ENCODE measurements around the gene ARAP2. TPM values are rescaled to one million over a fixed set of nuclear protein-coding genes. Genes with fewer than 3 reads are reported as not detected.

ARAP2 gene
- total and polyA plus RNA-seq, 8 donors, result 4.3 to 35.2 (median 6.0) TPM

DNA sequence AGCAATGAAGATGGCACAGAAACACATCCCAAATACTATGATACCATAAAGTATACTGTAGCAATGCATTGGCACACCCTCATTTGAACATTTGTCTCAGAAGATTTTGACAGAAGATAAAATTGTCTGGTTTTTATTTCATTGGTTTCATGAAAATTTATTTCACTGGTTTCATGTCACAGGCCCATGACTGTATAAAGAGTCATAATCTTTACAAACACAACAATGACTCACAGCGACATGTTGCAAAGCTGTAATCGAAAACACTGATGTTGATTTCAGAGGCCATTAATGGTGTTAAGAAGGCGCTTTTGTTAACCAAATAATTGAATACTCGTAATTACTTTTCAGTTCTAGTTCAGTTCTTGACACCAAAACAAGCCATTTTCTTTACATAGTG lies 29.0 kb upstream of the ARAP2 start:
- intact Hi-C loops (cut with DNase I), result no loop called here
- ATAC-seq, result no peak
- H3K4me1 ChIP-seq, result no peaks in the 10 kb centered on the region
- no peak overlapping the region for H3K4me3 ChIP-seq
- no peaks in the 10 kb centered on the region for H3K9me3 ChIP-seq
- no peaks in the 10 kb centered on the region for H3K27me3 ChIP-seq
- TF ChIP-seq, protein P1, sequence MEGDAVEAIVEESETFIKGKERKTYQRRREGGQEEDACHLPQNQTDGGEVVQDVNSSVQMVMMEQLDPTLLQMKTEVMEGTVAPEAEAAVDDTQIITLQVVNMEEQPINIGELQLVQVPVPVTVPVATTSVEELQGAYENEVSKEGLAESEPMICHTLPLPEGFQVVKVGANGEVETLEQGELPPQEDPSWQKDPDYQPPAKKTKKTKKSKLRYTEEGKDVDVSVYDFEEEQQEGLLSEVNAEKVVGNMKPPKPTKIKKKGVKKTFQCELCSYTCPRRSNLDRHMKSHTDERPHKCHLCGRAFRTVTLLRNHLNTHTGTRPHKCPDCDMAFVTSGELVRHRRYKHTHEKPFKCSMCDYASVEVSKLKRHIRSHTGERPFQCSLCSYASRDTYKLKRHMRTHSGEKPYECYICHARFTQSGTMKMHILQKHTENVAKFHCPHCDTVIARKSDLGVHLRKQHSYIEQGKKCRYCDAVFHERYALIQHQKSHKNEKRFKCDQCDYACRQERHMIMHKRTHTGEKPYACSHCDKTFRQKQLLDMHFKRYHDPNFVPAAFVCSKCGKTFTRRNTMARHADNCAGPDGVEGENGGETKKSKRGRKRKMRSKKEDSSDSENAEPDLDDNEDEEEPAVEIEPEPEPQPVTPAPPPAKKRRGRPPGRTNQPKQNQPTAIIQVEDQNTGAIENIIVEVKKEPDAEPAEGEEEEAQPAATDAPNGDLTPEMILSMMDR (IDR thresholded peaks at IDR 0.05), result no peak
- H3K36me3 ChIP-seq, result no peaks in the 10 kb centered on the region
- H3K27ac ChIP-seq, result no peak overlapping the region
- DNase-seq, result no peak

DNA sequence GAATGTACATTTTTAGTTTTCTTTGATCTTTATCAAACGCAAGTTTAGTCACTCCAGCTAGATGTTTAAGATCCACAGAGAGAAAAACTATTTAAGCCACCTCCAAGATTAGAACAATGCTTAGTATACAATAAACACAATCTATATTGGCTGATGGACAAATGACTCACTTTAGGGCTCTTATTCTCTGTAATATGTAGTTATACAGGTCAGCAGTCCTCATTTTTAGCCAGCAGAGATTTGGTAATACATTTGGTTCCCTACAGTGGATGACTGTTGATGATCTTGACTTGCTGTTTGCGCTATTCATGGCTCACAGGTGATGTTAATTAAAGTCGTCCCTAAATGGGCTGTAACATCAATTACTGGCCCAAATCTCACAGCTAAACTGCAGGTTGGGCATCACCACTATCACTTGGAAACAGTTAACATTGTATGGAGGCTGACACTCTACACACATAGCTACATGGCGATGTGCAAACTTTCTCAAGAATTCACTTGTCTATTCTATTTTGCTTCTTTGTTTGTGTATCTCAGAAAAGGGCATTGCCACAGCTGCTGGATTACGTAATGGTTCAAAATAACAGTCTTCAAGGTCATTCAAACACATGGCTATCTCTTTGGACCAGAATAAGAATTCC lies 25.3 kb upstream of the ARAP2 start:
- DNase-seq (no peak), ATAC-seq (no peak)
- H3K27ac ChIP-seq, result no peak overlapping the region
- intact Hi-C loops (cut with DNase I), result no loop called here
- no peak overlapping the region for H3K4me3 ChIP-seq
- H3K27me3 ChIP-seq, result no peaks in the 10 kb centered on the region
- peaks cover 0 to 3% of the 10 kb centered on the region in 2 donors for H3K4me1 ChIP-seq
- H3K36me3 ChIP-seq, result no peaks in the 10 kb centered on the region
- TF ChIP-seq, protein P1 (IDR thresholded peaks at IDR 0.05), result no peak
- no peaks in the 10 kb centered on the region for H3K9me3 ChIP-seq

DNA sequence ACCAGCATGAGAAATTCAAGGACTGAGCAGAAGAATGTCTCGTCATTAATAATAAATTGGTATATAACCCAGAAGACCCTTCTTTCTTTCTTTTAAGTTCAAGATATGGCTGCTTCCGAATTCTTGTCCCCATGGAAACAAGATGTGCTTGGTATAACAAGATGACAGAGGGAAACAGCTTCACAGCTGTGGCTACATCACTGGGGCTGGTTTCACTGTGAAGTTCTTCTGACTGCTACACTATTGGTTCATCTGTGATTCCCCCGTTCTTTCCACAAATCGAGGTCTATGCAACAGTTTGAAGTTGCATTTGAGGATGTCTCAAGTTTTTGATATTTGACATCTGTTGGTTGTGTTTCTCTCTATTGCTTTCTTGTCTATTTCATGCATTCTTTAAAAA lies 24.8 kb upstream of the ARAP2 start:
- intact Hi-C loops (cut with DNase I), result no loop called here
- ATAC-seq, result no peak
- no peaks in the 10 kb centered on the region for H3K27me3 ChIP-seq
- H3K36me3 ChIP-seq, result no peaks in the 10 kb centered on the region
- peaks cover 0 to 3% of the 10 kb centered on the region in 2 donors for H3K4me1 ChIP-seq
- H3K27ac ChIP-seq, result no peak overlapping the region
- H3K9me3 ChIP-seq, result no peaks in the 10 kb centered on the region
- TF ChIP-seq, protein P1 (IDR thresholded peaks at IDR 0.05), result no peak
- no peak for DNase-seq
- H3K4me3 ChIP-seq, result no peak overlapping the region

DNA sequence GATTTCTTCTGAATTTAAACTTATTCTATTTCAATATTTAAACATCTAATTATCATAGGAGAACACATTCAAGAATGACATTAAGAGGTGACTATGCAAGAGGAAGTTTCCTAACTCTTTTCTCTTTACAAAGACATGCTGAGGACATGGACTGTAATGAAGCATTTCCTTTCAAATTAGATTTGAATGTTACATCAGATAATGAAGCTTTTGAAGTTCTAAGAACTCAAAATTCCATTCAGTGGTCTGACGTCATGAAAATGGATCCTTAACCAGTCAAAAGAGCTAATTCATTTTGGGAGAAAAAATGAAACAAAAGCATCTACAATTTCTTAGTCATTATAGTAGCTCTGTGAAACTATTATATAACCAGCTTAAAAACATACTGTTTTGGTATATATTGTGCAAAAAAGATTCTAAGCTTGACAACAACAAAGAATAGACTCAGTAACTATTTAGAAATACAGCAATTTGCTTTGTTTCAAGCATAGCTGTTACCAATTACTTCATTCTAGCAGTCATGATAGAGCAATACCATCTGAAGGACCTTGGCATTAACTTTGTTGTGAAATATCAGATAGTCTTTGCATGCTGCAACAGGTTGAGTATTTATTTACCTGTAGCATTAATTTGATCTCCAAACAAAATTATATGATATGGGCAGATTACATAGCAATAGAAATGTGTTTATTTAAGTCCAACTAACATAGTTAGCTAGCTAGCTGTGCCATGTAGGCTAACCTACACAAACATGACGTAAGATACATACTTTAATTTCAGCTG lies 23.4 kb upstream of the ARAP2 start:
- TF ChIP-seq, protein P1 (IDR thresholded peaks at IDR 0.05), result no peak
- peaks cover 0 to 3% of the 10 kb centered on the region in 2 donors for H3K4me1 ChIP-seq
- no peak for ATAC-seq
- no peaks in the 10 kb centered on the region for H3K9me3 ChIP-seq
- H3K27me3 ChIP-seq, result no peaks in the 10 kb centered on the region
- intact Hi-C loops (cut with DNase I), result no loop called here
- H3K4me3 ChIP-seq, result no peak overlapping the region
- no peak for DNase-seq
- H3K27ac ChIP-seq, result peak overlapping the region in 1 of 2 donors; percentile 2
- H3K36me3 ChIP-seq, result no peaks in the 10 kb centered on the region

DNA sequence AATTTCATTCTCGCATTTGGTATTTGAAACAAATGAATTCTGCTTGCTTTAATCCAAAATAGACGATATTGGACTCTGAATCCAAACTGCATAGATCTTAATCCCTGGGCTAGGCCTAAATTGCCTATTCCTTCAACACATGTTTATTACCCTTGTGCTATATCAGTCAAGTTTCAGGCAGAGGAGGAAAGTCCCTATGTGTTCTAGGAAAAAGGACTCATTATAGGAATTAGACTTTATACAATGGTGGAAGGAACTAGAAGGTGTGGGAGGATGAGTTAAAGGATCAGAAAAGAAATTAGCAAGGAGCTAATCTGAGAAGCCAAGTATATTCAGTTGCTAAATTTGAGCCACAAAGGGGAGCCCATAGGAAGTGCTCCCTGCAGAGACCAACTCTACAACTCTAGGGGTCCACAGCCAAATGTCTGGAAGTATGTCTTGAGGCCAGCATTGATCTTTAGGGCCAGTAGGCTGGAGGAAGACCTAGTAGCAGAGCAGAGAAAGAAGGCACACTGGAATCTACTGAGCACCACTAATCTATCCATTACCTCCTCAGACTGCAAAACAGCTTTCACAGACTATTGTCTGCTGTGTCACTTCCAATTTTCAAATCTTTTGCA lies 20.0 kb upstream of the ARAP2 start:
- intact Hi-C loops (cut with DNase I), result no loop called here
- no peaks in the 10 kb centered on the region for H3K36me3 ChIP-seq
- DNase-seq, result no peak
- H3K4me3 ChIP-seq, result no peak overlapping the region
- no peak overlapping the region for H3K27ac ChIP-seq
- ATAC-seq, result no peak
- no peaks in the 10 kb centered on the region for H3K9me3 ChIP-seq
- no peaks in the 10 kb centered on the region for H3K27me3 ChIP-seq
- TF ChIP-seq, protein P1 (IDR thresholded peaks at IDR 0.05), result no peak
- peaks cover 0 to 3% of the 10 kb centered on the region in 2 donors for H3K4me1 ChIP-seq
